DMS53 treated with DMSO at 0.1 percent for 48 hours (cell line): ENCODE measurements around the gene KCNG1.
A peak's percentile ranks its signal among the peaks of the same experiment; 100 is the strongest.
"Not testable (repeated sequence)": the region's sequence is repeated elsewhere in the genome, so short reads cannot be mapped to it uniquely, and the experiment has no call there.

Experiments
- DNase-seq: peaks from one replicate; lab custom pipeline; 2025; ENCODE audit not compliant: unreplicated experiment; lab: John Stamatoyannopoulos, UW

KCNG1 gene

DNA sequence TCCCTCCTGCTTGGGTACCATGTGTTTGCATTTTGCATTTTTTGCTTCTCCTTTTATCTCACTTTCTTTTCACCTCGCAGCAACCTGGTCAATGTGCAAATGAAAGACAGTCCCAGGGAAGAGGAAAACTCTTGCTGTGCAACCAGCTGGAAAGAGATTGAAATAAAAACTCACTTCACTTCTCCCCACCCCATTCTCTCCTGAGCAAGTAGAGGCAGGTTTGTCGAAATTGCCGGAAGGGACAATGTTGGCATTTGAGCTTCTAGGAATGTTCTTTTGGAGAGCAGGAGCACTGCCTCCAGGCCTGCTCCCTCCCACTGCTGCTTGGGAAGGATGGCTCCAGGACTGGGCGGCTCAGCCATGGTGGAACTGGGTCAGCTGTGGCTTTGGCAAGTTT, 30.6 kb downstream of the KCNG1 start:
- DNase-seq: no peak

DNA sequence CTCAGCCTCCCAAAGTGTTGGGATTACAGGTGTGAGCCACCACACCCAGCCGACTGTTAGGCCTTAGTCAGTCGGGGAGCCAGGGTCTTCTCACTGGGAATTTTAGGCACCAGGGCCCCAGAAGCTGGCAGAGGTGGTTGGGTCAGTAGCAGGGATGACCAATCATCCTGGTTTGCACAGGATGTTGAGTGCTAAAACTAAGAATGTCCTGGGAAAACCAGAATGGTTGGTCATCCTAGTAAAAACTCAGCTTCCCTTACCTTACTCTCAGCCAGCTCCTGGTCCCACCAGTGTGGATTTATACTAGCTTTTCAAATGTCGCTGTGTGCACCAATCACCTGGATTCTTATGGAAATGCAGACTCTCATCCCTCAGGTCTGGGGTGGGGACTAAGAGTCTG, 31.8 kb downstream of the KCNG1 start:
- no peak for DNase-seq

DNA sequence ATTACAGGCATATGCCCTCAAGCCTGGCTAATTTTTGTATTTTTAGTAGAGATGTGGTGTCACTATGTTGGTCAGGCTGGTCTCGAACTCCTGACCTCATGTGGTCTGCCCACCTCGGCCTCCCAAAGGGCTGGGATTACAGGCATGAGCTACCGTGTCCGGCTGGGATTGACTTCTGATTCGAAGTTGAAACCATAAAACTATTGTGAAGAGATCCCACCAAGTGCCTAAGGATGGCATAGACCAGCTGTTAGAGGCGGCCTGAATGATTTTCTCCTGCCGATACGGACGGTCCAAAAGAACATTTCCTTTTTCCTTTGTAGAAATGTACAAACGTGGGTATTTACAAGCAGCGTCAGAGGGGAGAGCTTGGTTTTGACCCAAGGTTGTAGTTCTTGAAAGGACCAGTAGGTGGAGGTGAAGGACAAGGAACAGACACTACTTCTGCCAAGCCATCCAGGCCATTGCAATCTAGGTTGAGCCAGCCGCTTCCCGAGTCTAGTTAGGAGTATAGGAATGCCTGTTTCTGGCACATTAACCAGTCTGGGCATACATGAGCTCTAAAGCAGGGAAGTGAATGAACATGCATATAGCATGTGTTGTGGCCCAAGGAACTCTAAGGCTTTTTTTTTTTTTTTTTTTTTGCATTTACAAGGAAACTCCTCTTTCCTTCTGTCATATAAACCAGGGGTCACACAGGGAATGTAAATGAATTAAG, 35.3 kb downstream of the KCNG1 start:
- peak; percentile 54 for DNase-seq

DNA sequence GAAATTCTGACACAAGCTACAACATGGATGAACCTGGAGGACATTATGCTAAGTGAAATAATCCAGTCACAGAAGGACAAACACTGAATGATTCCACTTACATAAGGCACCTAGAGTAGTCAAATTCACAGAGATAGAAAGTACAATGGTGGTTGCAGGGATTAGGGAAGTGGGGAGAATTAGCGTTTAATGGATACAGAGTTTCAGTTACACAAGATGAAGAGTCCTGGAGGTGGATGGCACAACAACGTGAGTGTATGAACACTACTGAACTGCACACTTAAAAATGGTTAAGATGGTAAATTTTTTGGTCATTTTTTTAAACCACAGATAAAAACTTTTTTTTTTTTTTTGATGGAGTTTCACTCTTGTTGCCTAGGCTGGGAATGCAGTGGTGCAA, 39.6 kb downstream of the KCNG1 start:
- DNase-seq: no peak

DNA sequence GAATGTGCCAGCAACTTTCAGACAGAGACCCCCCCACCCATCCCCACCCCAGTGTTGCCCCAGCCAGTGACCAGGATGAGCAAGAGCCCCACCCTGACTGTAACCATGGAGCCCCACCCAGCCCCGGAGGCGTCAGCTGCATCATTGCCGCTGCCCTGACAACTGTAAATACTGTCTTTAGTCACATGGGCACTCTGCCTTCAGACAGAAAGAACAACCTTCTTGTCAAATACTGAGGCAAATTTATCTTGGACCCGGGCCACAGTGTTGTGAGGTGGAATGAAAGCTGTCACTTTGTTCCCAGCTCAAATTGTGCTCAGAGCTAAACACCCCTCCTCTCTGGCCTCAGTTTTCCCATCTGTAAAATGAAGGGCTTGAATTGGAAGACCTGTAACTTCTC, 40.5 kb downstream of the KCNG1 start:
- DNase-seq: no peak

DNA sequence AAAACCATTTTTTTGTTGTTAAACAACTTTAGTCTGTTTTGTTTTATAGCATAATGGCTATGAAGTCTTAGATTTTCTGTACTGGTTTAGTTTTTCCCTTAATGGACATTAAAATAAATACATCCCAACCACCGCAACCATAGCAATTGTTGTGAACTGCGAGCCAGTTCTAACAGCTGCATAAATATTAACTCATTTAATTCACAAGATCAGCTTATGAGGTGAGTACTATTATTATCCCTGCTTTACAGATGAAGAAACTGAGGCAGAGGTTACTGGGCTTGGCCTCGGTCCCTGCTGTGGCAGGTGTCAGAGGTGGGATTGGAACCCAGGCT, 41.2 kb downstream of the KCNG1 start:
- DNase-seq: no peak

DNA sequence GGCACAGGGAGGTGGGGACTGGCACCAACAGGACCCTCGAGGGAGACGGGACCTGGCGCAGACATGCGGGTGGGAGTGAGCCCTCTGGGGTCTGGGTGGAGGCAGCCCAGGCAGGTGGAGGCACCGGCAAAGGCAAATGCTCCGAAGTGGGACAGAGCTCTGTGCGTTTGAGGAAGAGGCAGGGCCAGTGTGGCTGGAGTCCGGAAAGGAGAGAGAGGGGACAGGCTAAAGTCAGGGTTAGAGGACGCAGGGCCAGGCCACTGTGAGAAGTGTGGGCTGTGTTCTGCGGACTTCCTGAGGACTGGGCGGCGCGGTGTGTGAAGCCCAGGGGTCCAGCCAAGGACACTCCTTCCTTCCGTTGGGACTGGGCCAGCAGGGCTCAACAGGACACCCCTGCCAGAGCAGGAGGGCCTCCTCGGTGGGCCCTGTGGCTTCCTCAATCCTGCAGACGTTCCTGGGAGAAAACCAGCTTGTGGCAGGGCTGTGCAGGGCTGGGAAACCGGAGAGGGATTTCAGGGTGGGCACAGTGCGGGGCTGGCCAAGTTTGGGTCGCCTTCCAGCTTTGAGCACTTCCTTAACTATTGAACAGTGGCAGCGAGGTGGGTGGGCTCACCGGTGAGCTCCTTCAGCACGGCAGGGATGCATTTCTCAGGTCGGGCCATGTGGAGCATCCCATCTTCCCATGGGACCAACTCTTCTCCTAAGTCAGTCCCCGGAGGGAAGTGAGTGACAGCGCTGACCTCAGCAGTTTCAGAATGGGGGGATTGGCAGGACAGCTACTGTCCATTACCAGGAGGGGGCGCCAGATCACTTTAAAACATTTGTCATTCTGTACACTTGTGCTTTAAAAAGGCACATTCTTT, 41.8 kb downstream of the KCNG1 start:
- peak; percentile 6 for DNase-seq

DNA sequence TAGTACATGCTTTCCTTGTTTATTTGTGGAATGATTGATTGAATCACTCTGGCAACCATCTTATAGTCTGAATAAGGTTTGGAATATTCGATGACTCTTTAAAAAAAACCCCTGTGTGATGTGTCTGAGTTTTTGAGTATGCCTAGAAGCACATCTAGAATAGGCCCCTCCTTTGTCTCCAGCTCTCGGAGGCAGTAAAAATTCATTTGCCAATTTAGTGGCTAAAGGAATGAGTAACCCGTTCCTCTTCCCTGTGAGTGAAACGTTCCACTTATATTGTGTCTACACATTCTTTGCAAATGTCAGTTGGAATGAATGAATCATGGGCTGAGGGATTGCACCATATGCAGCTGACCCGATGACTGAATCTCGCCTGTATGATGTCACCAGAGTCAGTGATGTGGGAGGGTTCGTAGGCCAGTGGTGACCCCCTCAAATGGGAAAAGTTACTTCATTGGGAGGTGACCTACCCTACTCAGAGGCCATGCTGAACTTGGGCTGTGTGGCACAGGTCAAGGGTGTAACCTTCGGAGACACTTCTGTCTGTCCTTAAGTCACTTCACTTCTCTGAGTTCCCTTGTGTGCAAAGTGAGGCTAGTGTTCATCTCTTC, 42.7 kb downstream of the KCNG1 start:
- no peak for DNase-seq

DNA sequence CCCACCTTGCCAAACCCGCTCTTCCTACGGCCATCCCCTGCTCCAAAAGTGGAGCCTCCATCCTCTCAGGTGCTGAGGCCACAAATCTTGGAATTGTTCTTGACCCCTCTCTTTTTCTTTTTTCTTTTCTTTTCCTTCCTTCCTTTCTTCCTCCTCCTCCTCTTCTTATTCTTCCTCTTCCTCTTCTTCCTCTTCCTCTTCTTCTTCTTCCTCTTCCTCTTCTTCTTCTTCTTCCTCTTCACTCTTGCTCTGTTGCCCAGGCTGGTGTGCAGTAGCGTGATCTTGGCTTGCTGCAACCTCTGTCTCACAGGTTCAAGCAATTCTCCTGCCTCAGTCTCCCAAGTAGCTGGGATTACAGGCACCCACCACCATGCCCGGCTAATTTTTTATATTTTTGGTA, 44.4 kb downstream of the KCNG1 start:
- DNase-seq: not testable (repeated sequence)

DNA sequence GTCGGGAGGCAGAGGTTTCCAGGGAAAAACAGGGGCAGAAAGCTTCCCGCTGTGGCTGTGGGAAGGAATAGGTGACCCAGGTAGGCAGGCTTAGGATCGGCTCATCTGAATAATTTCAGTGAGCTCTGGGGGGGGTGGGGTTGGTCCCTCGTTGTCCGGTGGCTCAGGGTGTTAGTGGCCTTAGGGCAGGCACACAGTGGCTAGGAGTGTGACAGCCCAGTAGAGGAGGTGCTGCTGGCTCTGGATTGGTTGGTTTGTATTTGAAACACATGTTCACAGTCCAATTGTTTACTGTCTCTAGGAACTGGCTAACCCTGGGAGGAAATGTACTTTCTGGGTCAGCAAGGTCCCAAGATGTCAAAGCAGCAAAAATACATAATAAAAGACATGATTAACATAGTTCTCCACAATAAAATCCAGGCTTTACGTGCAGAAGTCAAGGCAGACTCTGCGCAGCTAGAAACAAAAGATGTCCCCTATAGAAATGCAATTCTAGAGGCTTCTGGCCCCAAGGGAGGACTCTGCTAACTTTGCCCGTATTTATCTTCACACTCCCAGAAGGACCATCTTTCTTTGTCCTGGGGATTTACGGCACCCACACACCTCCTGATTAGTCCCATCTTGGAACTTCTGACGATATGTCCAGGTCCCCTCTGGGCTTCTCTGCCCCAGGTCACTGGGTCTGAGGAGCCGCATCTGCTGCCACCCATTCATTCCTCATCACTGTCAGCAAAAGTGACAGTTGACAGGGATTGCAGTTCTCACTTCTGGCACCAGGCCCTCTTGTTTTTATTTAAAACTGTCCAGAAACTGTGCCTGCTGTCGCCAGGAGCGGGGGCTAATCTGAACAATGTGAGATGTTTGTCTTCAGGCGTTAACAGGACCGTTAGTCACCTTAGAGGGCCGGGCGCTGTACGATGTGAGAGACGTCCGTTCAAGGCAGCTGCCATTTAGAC, 45.6 kb downstream of the KCNG1 start:
- DNase-seq: no peak

DNA sequence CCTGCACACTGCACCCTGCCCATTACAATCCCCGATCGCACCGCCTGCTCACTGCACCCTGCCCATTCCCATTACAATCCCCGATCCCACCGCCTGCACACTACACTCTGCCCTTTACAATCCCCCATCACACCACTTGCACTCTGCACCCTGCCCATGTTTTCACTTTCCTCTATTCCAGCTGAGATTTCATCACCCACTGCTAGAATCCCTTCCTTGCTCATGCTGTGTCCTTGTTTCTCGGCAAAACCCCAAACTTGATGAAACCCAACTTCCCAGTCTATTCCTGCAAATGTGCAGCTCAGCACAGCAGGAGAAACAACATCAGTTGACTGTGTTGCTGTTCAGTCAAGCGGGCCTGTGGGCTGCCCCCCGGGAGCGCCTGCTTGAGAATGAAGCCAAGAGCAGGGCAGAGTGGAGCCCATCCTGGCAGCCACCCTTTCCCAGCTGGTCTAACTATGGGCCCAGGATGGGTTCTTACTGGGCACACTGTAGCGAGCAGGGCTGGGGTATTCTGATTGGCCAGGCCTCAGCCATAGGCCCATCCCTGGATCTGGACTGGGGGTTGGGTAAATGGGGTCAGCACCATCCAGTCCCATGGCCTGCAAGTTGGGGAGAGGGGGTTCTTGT, 47.1 kb downstream of the KCNG1 start:
- no peak for DNase-seq

DNA sequence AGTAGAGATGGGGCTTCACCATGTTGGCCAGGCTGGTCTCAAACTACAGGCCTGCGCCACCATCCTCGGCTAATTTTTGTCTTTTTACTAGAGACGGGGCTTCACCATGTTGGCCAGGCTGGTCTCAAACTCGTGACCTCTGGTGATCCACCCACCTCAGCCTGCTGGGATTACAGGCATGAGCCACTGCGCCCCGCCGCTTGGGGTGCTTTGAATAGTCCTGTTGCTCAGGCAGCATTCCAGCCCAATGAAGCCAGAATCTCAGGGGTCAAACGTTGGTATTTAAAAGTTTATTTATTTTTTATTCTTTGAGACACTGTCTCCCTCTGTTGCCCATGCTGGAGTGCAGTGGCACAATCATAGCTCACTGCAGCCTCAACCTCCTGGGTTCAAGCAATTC, 53.0 kb downstream of the KCNG1 start:
- DNase-seq: no peak

DNA sequence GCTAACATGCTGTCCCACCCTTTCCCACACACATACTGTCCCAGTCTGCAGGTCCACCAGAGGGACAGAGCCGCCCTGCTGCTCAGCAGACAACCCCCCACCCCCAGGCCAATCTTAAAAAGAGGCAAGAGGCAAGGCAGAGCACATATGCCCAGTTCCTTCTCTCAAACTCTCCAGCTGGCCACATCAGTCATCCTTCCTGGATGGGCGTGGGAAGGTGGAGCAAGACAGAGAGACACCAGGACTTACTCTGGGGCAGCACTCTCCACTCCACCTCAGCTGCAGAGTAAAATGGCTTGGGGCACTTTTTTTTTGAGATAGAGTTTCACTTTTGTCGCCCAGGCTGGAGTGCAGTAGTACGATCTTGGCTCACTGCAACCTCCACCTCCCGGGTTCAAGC, 53.5 kb downstream of the KCNG1 start:
- no peak for DNase-seq

DNA sequence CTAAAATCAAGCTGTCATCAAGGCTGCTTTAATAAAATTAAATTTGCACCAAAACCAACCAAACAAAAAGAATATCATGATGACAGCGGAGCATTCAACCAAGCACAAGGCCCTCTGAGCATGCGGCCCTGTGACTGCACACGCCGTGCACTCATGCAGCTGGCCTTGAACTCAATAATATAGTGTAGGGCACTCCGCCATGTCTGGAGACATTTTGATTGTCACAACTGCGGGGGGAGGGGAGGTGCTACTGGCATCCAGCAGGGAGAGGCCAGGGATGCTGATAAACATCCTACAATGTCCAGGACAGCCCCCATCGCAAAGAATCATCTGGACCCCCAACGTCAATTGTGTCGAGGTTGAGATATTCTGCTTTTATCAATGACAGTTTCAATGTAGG, 54.6 kb downstream of the KCNG1 start:
- DNase-seq: no peak

DNA sequence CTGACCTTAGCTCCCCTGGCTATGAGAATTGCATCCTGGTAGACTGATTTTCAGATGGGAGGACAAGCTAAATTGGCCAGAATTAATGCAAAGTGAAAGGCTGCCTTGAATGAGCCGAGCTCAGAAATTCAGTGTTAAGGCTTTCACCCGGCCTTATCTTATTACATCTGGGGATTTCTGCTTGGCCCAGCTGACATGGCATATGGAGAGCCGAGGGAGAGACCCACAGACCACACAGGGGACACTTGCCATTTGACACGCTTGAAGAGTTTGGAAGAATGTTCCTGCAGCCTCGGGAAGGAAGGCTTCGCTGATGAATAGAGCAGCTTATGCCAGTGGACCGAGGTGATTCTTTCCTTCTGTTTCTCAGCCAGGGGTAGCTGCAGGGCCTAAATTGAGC, 55.3 kb downstream of the KCNG1 start:
- DNase-seq: no peak

DNA sequence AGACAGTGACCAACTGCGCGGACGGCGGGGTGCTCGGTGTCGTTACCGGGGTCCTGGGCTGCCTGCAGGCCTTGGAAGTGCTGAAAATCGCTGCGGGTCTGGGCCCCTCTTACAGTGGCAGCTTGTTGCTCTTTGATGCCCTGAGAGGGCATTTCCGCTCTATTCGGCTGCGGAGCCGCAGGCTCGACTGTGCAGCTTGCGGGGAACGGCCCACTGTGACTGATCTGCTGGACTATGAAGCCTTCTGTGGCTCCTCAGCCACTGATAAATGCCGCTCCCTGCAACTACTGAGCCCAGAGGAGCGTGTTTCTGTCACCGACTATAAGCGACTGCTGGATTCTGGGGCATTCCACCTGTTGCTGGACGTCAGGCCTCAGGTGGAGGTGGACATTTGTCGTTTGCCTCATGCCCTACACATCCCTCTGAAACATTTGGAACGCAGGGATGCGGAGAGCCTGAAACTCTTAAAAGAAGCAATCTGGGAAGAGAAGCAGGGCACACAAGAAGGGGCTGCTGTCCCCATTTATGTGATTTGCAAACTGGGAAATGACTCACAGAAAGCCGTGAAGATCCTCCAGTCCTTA, 63.3 kb downstream of the KCNG1 start:
- no peak for DNase-seq

DNA sequence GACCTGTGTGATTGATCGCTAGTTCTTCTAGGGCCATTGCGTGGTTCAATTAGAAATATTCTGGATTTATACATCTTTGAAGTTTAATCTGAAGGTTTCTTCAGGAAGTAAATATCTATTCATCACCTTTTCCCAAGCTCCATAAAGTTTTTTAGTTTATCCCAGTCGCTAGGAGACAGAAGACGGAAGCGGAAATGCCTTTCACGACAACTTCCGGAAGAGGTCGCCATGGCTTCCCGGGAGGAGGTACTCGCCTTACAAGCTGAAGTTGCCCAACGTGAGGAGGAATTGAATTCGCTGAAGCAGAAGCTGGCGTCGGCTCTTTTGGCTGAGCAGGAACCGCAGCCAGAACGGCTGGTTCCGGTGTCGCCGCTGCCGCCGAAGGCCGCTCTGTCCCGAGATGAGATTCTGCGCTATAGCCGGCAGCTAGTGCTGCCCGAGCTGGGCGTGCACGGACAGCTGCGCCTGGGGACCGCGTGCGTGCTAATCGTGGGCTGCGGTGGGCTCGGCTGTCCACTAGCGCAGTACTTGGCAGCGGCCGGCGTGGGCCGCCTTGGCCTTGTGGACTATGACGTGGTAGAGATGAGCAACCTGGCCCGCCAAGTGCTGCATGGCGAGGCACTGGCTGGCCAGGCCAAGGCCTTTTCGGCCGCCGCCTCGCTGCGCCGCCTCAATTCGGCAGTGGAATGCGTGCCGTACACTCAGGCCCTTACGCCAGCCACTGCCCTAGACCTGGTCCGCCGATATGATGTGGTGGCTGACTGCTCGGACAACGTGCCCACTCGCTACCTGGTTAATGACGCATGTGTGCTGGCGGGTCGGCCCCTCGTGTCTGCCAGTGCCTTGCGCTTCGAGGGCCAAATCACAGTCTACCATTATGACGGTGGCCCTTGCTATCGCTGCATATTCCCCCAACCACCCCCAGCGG, 64.0 kb downstream of the KCNG1 start, which contains the start of gene MOCS3:
Gene MOCS3, plus strand, starts transcription at position 204 of the 928 bp plus-strand sequence. Its CDS starts 25 bp downstream, at position 229.
- DNase-seq: peak; percentile 95

DNA sequence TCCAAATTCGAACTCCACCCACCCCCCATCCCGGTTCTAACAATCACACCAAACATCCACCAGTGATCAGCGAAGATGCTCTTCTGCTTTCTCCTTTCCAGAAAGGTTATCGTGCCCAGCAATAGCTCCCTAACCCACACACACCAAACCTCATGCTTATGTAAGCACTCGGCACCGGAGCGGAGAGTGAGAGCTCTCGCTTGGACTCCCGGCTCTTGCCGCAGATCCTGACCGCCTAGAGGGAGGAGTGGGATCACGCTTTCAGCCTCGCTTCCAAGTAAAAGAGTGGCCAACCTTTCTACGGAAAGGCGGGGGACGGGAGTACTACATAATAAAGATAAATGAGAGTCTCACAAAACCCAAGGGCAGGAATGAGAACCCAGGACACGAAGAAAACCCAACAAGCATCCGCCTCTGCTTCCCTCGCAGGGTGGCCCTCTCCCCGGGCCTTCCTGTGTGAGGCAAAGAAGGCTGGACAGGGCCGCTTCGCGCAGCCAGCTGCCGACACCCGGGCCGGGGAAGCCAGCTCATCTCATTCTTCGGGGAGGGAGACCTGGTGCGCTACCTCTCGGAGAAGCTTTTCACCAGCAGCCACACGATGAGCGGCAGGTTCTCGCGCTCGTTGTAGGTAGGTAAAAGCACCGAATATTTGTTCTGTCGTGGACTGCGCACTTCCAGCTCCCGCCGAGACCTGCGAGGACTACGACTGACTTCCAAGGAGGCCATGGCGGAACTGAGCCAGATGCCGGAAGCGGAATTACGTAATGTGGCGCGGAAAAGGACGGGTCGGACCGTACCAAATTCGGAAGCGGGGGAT, 64.9 kb downstream of the KCNG1 start, which contains the start of gene DPM1:
Gene DPM1, minus strand, starts transcription at position 735 of the 817 bp plus-strand sequence. Its CDS starts 9 bp downstream, at position 726.
- peak; percentile 95 for DNase-seq
